NT2/D1 (cell line): ENCODE measurements around the gene ROPN1L.

Experiments
- DNase-seq: peaks from one replicate; pipeline ENCODE4 v3.0.0-alpha.2; 2011; ENCODE audit warnings: low read depth, low spot score
- H3K27me3 ChIP-seq: 2 replicates; pipeline ENCODE4 v1.6.0; 2011; ENCODE audit warnings: mild to moderate bottlenecking; ENCODE audit not compliant: insufficient read length, insufficient read depth
- H3K36me3 ChIP-seq: 2 replicates; pipeline ENCODE4 v1.6.1; 2011; ENCODE audit warnings: mild to moderate bottlenecking, low read length, mixed read lengths; ENCODE audit not compliant: insufficient read depth, insufficient read length
- H3K4me1 ChIP-seq: 2 replicates; pipeline ENCODE4 v1.5.1; 2011; ENCODE audit not compliant: insufficient read depth, insufficient read length
- H3K4me3 ChIP-seq: 2 replicates; pipeline ENCODE4 v1.5.1; 2011; ENCODE audit warnings: low read depth; ENCODE audit not compliant: insufficient read length
- H3K9ac ChIP-seq: 2 replicates; pipeline ENCODE4 v1.6.0; 2011; ENCODE audit warnings: low read depth; ENCODE audit not compliant: insufficient read length
- H3K9me3 ChIP-seq: 2 replicates; pipeline ENCODE4 v1.5.1; 2011; ENCODE audit warnings: mild to moderate bottlenecking, low read length; ENCODE audit not compliant: insufficient read depth
- SUZ12 ChIP-seq: IDR thresholded peaks from 2 replicates; pipeline ENCODE4 v1.6.1; 2011; ENCODE audit not compliant: insufficient read length, insufficient read depth; ENCODE audit errors: extremely low read depth
- YY1 ChIP-seq: IDR thresholded peaks from 2 replicates; pipeline ENCODE4 v1.6.1; 2011; ENCODE audit not compliant: insufficient read length, insufficient read depth
- ZNF274 ChIP-seq: IDR thresholded peaks from 2 replicates; pipeline ENCODE4 v1.6.1; 2011; ENCODE audit warnings: mild to moderate bottlenecking, low read depth, low read length

Gene ROPN1L

DNA sequence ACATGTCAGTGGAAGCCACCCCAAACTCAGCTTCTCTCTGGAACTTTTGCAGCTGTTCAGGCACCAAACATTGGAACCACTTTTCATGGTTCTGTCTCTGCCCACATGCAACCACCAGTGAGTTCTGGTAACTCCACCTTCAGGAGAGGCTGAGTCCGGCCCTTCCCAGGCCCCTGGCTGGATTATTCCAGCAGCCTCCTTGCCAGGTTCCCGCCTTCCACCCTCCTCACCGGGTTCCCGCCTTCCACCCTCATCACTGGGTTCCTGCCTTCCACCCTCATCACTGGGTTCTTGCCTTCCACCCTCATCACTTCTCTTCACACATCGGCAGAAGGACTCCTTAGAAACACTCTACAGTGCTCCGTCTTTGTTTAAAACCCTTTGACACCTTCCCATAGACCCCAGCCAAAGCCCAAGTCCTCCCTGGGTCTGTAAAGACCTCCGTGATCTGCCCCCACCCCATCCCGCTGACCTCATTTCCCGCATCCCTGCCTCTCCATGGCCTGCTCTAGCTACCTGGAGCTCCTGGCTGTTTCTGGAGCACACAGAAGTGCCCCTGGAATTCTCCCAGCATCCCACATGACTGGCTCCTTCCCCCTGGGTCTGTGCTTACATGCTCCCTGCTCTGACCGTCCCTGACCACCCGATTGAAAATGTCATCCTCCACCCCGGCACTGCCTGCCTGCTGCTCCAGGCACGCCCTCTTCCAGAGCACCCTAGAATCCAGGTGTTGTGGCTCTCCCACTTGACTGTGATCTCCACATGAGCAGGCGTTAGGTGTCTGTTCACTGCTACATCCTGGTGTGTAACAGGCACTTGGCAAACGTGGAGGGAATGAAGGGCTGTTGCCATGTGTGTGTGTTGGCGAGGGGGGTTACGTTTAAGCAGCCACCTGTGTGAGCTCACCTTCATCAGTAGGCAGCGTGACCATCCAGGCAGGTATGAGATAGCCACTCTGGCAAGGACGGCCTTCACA is 17.7 kb downstream of the ROPN1L start:
- no peaks in the 10 kb centered on the region for H3K36me3 ChIP-seq
- H3K27me3 ChIP-seq, result peaks cover 6% of the 10 kb centered on the region
- H3K9me3 ChIP-seq, result no peaks in the 10 kb centered on the region
- no peak overlapping the region for H3K9ac ChIP-seq
- H3K4me1 ChIP-seq, result peaks cover 13% of the 10 kb centered on the region
- no peak overlapping the region for H3K4me3 ChIP-seq
- TF ChIP-seq YY1, result no peak
- no peak for TF ChIP-seq SUZ12
- TF ChIP-seq ZNF274, result no peak
- DNase-seq, result no peak

DNA sequence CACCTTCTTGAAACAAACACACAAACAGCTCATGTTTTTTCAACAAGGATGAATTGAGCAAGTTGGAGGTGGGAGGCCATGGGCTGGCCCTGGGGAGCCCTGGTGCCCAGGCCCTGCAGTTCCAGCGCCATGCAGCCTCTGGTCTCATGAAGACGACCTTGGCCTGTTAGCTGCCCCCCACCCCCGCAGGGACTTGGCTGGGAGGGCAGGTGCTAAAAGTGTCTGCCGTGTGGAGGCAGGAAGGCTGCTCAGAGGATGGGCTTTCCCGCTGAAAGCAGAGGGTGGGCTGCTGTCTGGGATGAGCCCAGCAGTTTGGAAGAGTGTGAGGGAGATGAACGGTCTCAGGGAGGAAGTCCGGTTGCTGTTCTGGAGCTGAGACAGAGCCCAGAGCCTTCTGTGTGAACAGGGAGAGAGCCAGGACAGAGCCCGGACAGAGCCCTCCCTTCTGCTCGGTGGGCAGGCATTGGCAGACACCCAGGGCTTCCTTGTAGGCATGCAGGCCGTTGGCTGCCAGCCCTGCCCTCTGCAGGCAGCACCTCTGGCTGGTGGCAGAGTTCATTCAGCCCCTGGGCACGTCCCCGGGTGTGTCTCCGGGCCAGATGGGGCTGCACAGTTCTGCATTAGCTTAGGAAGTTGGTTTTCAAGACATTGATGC is 18.7 kb downstream of the ROPN1L start:
- TF ChIP-seq YY1 (no peak), SUZ12 (no peak), ZNF274 (no peak)
- no peaks in the 10 kb centered on the region for H3K9me3 ChIP-seq
- no peaks in the 10 kb centered on the region for H3K36me3 ChIP-seq
- no peak overlapping the region for H3K4me3 ChIP-seq
- H3K9ac ChIP-seq, result no peak overlapping the region
- H3K4me1 ChIP-seq, result peaks cover 7% of the 10 kb centered on the region
- H3K27me3 ChIP-seq, result peaks cover 6% of the 10 kb centered on the region
- no peak for DNase-seq

DNA sequence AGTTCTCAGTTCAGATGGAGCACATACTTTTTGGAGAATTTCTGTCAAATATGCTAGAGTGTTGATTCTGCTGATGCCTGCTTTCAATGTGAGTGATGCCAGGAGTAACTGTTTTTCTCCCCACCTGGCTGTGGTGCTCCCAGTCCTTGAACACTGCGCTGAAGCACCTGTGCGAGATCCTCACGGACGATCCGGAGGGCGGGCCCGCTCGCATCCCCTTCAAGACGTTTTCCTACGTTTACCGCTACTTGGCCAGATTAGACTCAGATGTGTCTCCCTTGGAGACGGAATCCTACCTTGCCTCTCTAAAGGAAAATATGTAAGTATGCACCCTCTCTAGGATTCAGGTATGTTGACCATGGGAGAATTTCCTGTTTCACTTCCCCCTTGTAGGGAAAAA is 19.4 kb downstream of the ROPN1L start:
- Histone ChIP-seq H3K9ac (no peak overlapping the region), H3K4me3 (no peak overlapping the region), H3K27me3 (peaks cover 6% of the 10 kb centered on the region), H3K4me1 (peaks cover 7% of the 10 kb centered on the region), H3K9me3 (no peaks in the 10 kb centered on the region), H3K36me3 (no peaks in the 10 kb centered on the region)
- no peak for DNase-seq
- TF ChIP-seq YY1, result no peak
- TF ChIP-seq SUZ12, result no peak
- no peak for TF ChIP-seq ZNF274

DNA sequence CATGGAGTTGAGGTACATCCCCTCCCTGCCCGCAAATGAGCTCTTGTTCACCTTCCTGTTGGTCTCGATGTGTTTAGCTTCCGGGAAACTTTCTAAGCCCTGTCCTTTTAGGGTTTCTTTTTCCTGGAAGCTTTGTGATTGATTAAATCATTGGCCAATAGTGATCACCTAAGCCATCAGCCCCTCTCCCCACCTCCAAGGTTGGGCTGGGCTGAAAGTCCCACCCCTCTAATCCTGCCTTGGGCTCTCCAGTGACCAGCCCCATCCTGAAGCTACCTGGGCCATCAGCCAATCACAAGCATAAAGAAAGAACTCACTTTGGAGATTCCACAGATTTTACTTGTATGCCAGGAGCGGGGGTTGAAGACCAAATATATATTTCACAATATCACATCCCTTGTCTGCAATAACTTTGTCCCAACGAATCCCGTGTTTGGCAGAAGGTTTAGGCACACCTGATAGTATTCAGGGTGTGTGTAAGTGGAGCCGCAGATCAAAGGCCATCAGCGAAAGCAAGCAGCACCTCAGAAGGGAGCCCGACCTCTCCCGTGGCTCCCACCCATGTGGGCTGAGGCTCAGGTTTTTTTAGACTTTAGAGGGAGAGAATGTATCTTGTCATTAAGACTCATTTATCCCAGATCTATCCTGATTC is 20.4 kb downstream of the ROPN1L start:
- no peaks in the 10 kb centered on the region for H3K9me3 ChIP-seq
- no peak for TF ChIP-seq YY1
- TF ChIP-seq SUZ12, result no peak
- no peak for TF ChIP-seq ZNF274
- H3K4me3 ChIP-seq, result no peak overlapping the region
- no peak overlapping the region for H3K9ac ChIP-seq
- no peaks in the 10 kb centered on the region for H3K36me3 ChIP-seq
- peaks cover 1% of the 10 kb centered on the region for H3K27me3 ChIP-seq
- H3K4me1 ChIP-seq, result peaks cover 7% of the 10 kb centered on the region
- DNase-seq, result no peak

DNA sequence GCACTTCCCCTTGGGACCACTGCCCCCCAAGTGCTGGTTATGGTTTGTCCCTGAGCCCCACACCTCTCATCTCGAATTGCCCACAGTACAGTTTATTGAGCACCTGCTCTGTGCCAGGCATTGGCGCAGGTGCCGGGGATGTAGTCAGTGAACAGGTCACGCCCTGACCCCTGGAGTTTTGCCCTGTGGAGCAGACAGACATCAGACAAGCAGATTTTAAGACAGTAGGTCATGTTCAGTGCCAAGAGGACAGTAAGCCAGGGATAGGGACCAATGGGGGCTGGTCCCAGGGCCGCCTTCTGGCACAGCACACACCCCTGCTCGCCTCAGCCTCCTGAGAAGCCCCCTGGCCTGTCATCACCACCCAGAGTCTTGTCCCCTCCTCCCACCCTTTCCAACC is 21.9 kb downstream of the ROPN1L start:
- TF ChIP-seq YY1 (no peak), SUZ12 (no peak), ZNF274 (no peak)
- H3K9me3 ChIP-seq, result no peaks in the 10 kb centered on the region
- peaks cover 7% of the 10 kb centered on the region for H3K4me1 ChIP-seq
- H3K27me3 ChIP-seq, result no peaks in the 10 kb centered on the region
- no peaks in the 10 kb centered on the region for H3K36me3 ChIP-seq
- no peak for DNase-seq
- no peak overlapping the region for H3K9ac ChIP-seq
- no peak overlapping the region for H3K4me3 ChIP-seq

DNA sequence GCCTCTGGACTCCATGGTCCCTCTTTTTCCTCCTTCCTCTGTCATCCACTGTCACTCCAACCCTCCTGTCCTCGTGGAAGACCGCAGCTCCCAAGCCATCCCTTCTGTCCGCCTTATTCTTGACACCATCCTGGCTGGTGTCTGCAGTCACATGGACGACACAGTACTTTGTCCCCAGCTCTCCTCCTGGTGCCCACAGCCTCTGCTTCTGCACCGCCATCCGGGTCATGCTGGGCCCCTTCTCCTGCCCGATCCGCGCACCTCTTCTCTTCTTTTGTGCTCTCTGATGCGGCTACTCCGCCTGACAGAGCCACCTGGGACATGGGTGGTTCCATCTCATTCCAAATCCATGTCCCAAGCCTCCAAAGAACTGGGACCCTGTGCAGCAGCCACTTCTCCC is 22.5 kb downstream of the ROPN1L start:
- DNase-seq, result no peak
- no peak for TF ChIP-seq SUZ12
- no peak for TF ChIP-seq YY1
- TF ChIP-seq ZNF274, result no peak
- H3K36me3 ChIP-seq, result no peaks in the 10 kb centered on the region
- peaks cover 7% of the 10 kb centered on the region for H3K4me1 ChIP-seq
- no peaks in the 10 kb centered on the region for H3K9me3 ChIP-seq
- H3K27me3 ChIP-seq, result no peaks in the 10 kb centered on the region
- no peak overlapping the region for H3K4me3 ChIP-seq
- no peak overlapping the region for H3K9ac ChIP-seq

DNA sequence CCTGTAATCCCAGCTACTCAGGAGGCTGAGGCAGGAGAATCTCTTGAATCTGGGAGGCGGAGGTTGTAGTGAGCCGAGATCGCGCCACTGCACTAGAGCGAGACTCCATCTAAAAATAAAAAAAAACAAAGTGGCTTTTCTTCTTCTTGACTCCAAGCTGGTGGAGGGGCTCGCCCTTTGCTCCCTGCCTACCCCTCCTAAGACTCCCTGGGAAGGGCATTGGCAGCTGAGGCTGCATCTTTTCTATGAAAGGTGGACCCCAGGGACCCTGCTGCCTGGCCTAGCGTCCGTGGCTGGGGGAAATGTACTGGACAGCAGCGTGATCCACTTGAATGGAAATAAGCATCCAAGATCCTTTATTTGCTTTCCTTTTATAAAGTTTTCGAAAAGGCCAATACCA is 24.0 kb downstream of the ROPN1L start:
- Histone ChIP-seq H3K9ac (no peak overlapping the region), H3K9me3 (no peaks in the 10 kb centered on the region), H3K4me1 (peaks cover 3% of the 10 kb centered on the region), H3K27me3 (no peaks in the 10 kb centered on the region), H3K4me3 (no peak overlapping the region), H3K36me3 (no peaks in the 10 kb centered on the region)
- TF ChIP-seq YY1, result no peak
- TF ChIP-seq ZNF274, result no peak
- no peak for TF ChIP-seq SUZ12
- DNase-seq, result no peak
